Mucosa of descending colon (tissue), 3 donors: Measurements from ENCODE around the gene SLC4A4. TPM values are rescaled to one million over a fixed set of nuclear protein-coding genes. Genes with fewer than 3 reads are reported as not detected.

ENCODE experiments used
- ATAC-seq: fragments of 200-7000 bp; cut with Tn5 transposase; one replicate; pipeline ENCODE4 v1.9.1; 2020; ENCODE audit warnings: mild to moderate bottlenecking, moderate library complexity
- DNase-seq, 3 donors: peaks; one replicate each; pipeline ENCODE4 v3.0.0-alpha.2; 2020
- H3K36me3 ChIP-seq: fragments of 200-600 bp; one replicate; pipeline ENCODE4 v1.8.0; 2021; ENCODE audit warnings: low read depth, mild to moderate bottlenecking
- H3K4me1 ChIP-seq: fragments of 200-600 bp; one replicate; pipeline ENCODE4 v1.8.0; 2021; ENCODE audit warnings: low read depth, mild to moderate bottlenecking
- H3K4me3 ChIP-seq: fragments of 200-600 bp; one replicate; pipeline ENCODE4 v1.8.0; 2021; ENCODE audit warnings: mild to moderate bottlenecking
- H3K9me3 ChIP-seq: fragments of 200-600 bp; one replicate; pipeline ENCODE4 v1.8.0; 2021; ENCODE audit warnings: mild to moderate bottlenecking
- CTCF ChIP-seq: fragments of 200-600 bp; IDR thresholded peaks from one replicate; pipeline ENCODE4 v1.8.0; 2022; ENCODE audit warnings: antibody characterized with exemption, mild to moderate bottlenecking
- intact Hi-C, 2 donors: fragments of 100-400 bp; cut with DNase I in 1 of 2; cut with micrococcal nuclease in 1 of 2; formaldehyde crosslinking; loops; one replicate each; pipeline versions ENCODE4 v1.11.0 to v1.11.1; 2022; cut with DNase I, micrococcal nuclease
- total RNA-seq, 3 donors: library from RNA; stranded (reverse); fragmentation: NEBNext Ultra II Directional in 2 of 3; extraction: Animal tissue kit (Norgen Biotek cat#: 25700) in 2 of 3; gene quantifications; one replicate each; pipeline versions ENCODE4 v1.2.1 to v1.2.4, GENCODE V29; 2021 to 2023
- donor health status: DM: no; HTN: no; CAD: no; lungs with moderate emphysema.
- donor health status: DM: no; HTN: no; CAD: no.
- donor health status: DM: no; HTN: yes; CAD: no.

The SLC4A4 gene
- total RNA-seq, 3 donors from 2014 or later: 102 to 248 (median 165) TPM

GRCh38 chr4:71356924-71357663 lies 18.3 kb downstream of the SLC4A4 start:
- H3K4me3 ChIP-seq: no peak overlapping the region
- no peaks in the 10 kb centered on the region for H3K4me1 ChIP-seq
- no peak for TF ChIP-seq CTCF
- intact Hi-C loops: no loop called here
- ATAC-seq (no peak), DNase-seq (no peak)
- H3K36me3 ChIP-seq: no peaks in the 10 kb centered on the region
- H3K9me3 ChIP-seq: no peaks in the 10 kb centered on the region

GRCh38 chr4:71360844-71361243 lies 22.0 kb downstream of the SLC4A4 start:
- DNase-seq (peak in 2 of 3 donors; percentile 17 to 46), ATAC-seq (peak; percentile 64)
- Histone ChIP-seq H3K4me3 (no peak overlapping the region), H3K36me3 (no peaks in the 10 kb centered on the region), H3K9me3 (no peaks in the 10 kb centered on the region), H3K4me1 (no peaks in the 10 kb centered on the region)
- intact Hi-C loops: no loop called here
- TF ChIP-seq CTCF: no peak

DNA sequence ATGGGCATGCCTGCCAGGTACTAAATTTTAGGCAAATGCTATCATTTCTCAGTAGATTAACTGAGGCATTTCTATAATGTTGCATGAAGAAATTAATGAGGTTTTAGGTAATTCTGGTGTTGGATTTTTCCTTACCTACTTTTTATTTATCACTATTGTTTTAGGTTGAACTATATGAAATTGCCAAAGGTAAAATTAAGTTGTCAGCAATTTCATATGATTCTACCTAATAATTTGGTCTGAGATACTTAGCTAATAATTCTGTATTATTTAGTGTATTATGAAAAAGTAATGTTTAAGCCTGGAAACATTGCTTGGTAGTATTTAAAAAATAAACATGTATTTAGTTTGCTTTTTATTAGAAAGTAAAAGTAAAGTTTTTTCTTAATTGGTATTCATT lies 22.7 kb downstream of the SLC4A4 start:
- intact Hi-C loops: no loop called here
- ATAC-seq: no peak
- H3K9me3 ChIP-seq: no peaks in the 10 kb centered on the region
- no peak for DNase-seq
- H3K4me1 ChIP-seq: no peaks in the 10 kb centered on the region
- no peak overlapping the region for H3K4me3 ChIP-seq
- H3K36me3 ChIP-seq: no peaks in the 10 kb centered on the region
- TF ChIP-seq CTCF: no peak

DNA sequence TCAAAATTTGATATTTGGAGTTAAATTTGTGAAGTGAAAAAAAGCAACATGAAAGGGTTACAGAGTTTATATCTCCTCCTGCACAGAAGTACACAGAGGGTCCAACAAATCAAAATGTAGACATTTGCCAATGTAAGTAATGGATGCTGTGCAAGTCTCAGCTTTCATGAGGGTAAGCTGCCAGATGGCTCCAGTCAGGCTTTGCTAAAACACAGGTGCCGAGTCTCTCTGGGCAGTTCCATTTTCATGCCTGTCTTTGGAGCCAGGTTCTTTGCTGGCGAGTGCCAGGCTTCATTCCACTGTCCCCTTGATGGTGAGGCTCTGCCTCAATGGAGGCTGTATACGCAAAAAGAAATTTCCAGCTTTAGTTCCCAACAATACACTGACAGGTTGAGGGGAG lies 27.9 kb downstream of the SLC4A4 start:
- no peak for TF ChIP-seq CTCF
- DNase-seq (no peak), ATAC-seq (no peak)
- H3K9me3 ChIP-seq: no peaks in the 10 kb centered on the region
- H3K36me3 ChIP-seq: no peaks in the 10 kb centered on the region
- intact Hi-C loops: no loop called here
- H3K4me3 ChIP-seq: no peak overlapping the region
- H3K4me1 ChIP-seq: no peaks in the 10 kb centered on the region

DNA sequence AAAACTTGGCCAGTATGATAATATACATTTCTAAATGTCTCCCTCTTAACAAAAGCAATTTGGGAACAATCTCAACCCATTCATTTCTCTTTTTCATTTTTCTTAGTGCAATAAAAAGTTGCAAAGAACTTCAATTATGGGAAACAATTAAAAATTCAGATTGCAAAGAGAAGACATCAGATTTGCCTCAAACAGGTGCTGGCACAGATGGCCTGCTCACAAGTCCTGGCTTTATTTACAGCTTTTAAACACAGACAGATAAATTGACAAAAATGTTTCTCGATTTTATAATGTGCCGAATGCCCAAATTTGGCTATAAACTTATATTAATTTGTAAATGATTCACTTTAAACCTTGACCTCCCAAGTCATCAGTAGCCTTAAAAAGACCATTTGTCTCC lies 28.7 kb downstream of the SLC4A4 start:
- ATAC-seq (no peak), DNase-seq (no peak)
- H3K9me3 ChIP-seq: no peaks in the 10 kb centered on the region
- intact Hi-C loops: no loop called here
- no peak overlapping the region for H3K4me3 ChIP-seq
- no peaks in the 10 kb centered on the region for H3K36me3 ChIP-seq
- no peaks in the 10 kb centered on the region for H3K4me1 ChIP-seq
- no peak for TF ChIP-seq CTCF

- TF ChIP-seq CTCF: no peak
- no peak for ATAC-seq
- no peak for DNase-seq
- intact Hi-C loops: no loop called here
- Histone ChIP-seq H3K4me3 (no peak overlapping the region), H3K4me1 (no peaks in the 10 kb centered on the region), H3K36me3 (no peaks in the 10 kb centered on the region), H3K9me3 (no peaks in the 10 kb centered on the region)
Measured at GRCh38 chr4:71368906-71369305, 30.1 kb downstream of the SLC4A4 start.
